Left cardiac atrium (tissue), 2 donors: ENCODE results near the gene IFNA13. TPM values are rescaled to one million over a fixed set of nuclear protein-coding genes. Genes with fewer than 3 reads are reported as not detected.

Experiments used
- total RNA-seq, 2 donors: library from RNA; stranded (reverse); fragmentation: NEBNext Ultra II Directional; extraction: Animal tissue kit (Norgen Biotek cat#: 25700); gene quantifications; one replicate each; pipeline ENCODE4 v1.2.1, GENCODE V29; 2021
- donor health status: DM: no; HTN: yes; CAD: no; lungs with severe emphysema.
- donor health status: DM: yes; HTN: yes; CAD: no.

IFNA13 gene
- total RNA-seq, 2 donors from 2014 or later: not detected

Other genes with a start within 250 kb of the IFNA13 start
- not detected for gene IFNW1, start 226.2 kb downstream of the IFNA13 start, total RNA-seq
- gene IFNA21, start 201.4 kb downstream of the IFNA13 start, total RNA-seq: not detected
- not detected for gene IFNA4, start 180.5 kb downstream of the IFNA13 start, total RNA-seq
- gene IFNA7, start 165.9 kb downstream of the IFNA13 start, total RNA-seq: not detected
- gene IFNA10, start 160.9 kb downstream of the IFNA13 start, total RNA-seq: not detected
- gene IFNA16, start 150.7 kb downstream of the IFNA13 start, total RNA-seq: not detected
- gene IFNA17, start 139.8 kb downstream of the IFNA13 start, total RNA-seq: not detected
- gene IFNA14, start 128.1 kb downstream of the IFNA13 start, total RNA-seq: not detected
- not detected for gene IFNA5, start 62.7 kb downstream of the IFNA13 start, total RNA-seq
- 10 to 100 TPM; 13.0 to 14.1 TPM for gene KLHL9, start 32.7 kb downstream of the IFNA13 start, total RNA-seq
- gene IFNA6, start 17.2 kb downstream of the IFNA13 start, total RNA-seq: not detected
- not detected for gene IFNA2, start 17.3 kb upstream of the IFNA13 start, total RNA-seq
- gene IFNA8, start 41.1 kb upstream of the IFNA13 start, total RNA-seq: not detected
- not detected for gene IFNA1, start 72.4 kb upstream of the IFNA13 start, total RNA-seq
- gene IFNE, start 114.3 kb upstream of the IFNA13 start, total RNA-seq: not detected